ENCODE measurements around the gene SORCS2.

The SORCS2 gene

GRCh38 chr4:7236847-7237246 is 44.5 kb downstream of the SORCS2 start:
- TF ChIP-seq MYC (IDR thresholded peaks at IDR 0.05; ENCODE audit: low read depth, low read length) (no peak), MAX (IDR thresholded peaks at IDR 0.05; ENCODE audit: low read depth, low read length) (no peak), CTCF (IDR thresholded peaks at IDR 0.05; ENCODE audit: low read depth, low read length) (no peak), POLR2A (IDR thresholded peaks at IDR 0.05; ENCODE audit: extremely low read depth, insufficient read length) (no peak)
- DNase-seq (ENCODE audit: low read depth) = no peak
- no peak overlapping the region for H3K4me3 ChIP-seq (ENCODE audit: low read depth, low read length)

GRCh38 chr4:7237873-7238272 is 45.5 kb downstream of the SORCS2 start:
- no peak overlapping the region for H3K4me3 ChIP-seq (ENCODE audit: low read depth, low read length)
- TF ChIP-seq POLR2A (IDR thresholded peaks at IDR 0.05; ENCODE audit: extremely low read depth, insufficient read length) (no peak), MAX (IDR thresholded peaks at IDR 0.05; ENCODE audit: low read depth, low read length) (no peak), CTCF (IDR thresholded peaks at IDR 0.05; ENCODE audit: low read depth, low read length) (no peak), MYC (IDR thresholded peaks at IDR 0.05; ENCODE audit: low read depth, low read length) (no peak)
- DNase-seq (ENCODE audit: low read depth) = no peak

DNA sequence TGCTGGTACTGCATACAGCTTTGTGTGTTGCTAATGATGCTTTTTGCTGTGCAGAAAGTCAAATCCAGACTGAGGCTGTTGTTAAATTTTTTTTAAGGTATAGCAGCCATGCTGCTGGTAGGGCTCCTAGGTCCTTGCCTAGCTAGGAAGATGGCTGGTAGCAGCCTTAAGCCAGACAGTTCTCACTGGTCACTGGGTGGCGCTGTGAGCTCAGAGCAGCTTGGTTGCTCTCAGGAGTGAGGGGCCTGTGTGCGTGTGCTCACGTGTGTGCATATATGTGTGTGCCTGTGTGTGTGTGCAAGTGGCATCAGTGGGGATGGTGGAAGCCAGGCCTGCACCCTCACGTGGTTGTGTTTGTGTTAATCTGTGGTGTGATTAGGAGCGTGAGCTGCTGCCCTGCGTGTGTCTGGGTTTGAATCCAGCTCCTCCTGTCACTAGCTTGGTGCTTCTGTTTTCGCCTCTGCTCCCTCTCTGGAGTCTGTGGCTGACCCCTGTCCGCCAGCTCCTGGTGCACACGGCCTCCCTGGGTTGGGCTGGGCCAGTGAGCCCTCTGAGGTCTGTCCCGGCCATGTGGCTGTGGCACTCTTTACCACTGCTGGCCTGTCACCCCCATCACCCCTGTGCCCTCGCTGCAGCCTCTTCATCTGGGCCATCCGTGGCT is 46.1 kb downstream of the SORCS2 start:
- no peak overlapping the region for H3K4me3 ChIP-seq (ENCODE audit: low read depth, low read length)
- TF ChIP-seq POLR2A (IDR thresholded peaks at IDR 0.05; ENCODE audit: extremely low read depth, insufficient read length) (no peak), CTCF (IDR thresholded peaks at IDR 0.05; ENCODE audit: low read depth, low read length) (peak; percentile 47), MYC (IDR thresholded peaks at IDR 0.05; ENCODE audit: low read depth, low read length) (no peak), MAX (IDR thresholded peaks at IDR 0.05; ENCODE audit: low read depth, low read length) (no peak)
- DNase-seq (ENCODE audit: low read depth) = peak; percentile 31

DNA sequence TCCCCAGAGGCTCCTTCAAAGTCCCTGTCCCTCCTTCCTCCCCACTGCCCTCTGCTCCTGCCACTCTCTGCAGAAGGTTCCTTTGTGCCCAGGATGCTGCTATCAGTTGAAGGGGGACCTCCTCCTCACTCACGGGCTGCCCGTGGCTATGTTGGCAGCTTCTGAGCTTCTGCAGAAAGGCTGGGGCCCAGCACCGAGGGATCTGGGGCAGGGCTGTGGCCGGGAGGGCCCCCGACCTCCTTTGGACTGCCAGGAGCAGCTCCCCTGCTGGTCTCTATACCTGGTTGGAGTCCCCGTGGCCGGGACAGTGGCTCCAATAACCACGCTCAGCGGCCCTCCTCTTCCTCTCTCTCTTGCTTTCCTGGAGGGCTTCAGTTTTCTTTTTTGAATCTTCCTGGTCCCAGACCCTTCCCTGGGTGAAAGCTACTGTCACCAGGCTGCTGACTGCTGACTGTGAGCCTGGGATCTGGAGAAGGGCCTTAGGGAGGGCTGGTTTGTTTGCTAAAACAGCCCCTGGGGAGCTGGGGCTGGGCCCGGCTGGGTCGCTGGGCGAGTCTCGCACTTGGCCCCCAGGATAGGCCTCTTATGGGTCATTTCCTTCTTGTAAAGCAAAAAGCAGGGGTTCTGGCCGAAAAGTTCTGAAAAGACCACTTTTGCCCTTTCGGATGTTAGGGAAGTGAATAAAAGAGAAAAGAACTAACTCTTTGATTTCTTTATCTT is 46.9 kb downstream of the SORCS2 start:
- no peak for DNase-seq (ENCODE audit: low read depth)
- no peak overlapping the region for H3K4me3 ChIP-seq (ENCODE audit: low read depth, low read length)
- no peak for TF ChIP-seq MYC (IDR thresholded peaks at IDR 0.05; ENCODE audit: low read depth, low read length)
- TF ChIP-seq CTCF (IDR thresholded peaks at IDR 0.05; ENCODE audit: low read depth, low read length) = no peak
- no peak for TF ChIP-seq POLR2A (IDR thresholded peaks at IDR 0.05; ENCODE audit: extremely low read depth, insufficient read length)

DNA sequence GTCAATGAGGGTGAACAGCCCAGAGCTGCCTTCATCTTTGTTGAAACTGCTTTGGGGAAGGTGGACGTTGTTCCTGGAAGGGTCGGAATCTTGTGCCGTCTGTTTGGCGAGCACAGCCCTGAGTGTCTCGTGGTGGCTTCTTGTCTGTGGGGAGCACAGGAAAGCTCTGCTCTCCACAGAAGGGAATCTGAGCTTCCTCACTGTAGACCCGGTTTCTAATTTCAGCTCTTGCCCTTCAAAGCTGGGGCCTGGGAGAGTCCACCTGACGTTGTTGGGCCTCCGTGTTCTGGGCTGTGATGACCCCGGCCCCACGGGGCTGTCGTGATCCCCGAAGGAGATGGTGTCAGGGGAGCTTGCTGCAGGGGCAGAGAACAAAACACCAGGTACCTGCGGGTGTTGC is 47.5 kb downstream of the SORCS2 start:
- no peak for DNase-seq (ENCODE audit: low read depth)
- H3K4me3 ChIP-seq (ENCODE audit: low read depth, low read length) = no peak overlapping the region

More for the DNA sequence above, 47.5 kb downstream of the SORCS2 start:
- TF ChIP-seq CTCF (IDR thresholded peaks at IDR 0.05; ENCODE audit: low read depth, low read length) (no peak), POLR2A (IDR thresholded peaks at IDR 0.05; ENCODE audit: extremely low read depth, insufficient read length) (no peak), MYC (IDR thresholded peaks at IDR 0.05; ENCODE audit: low read depth, low read length) (no peak), MAX (IDR thresholded peaks at IDR 0.05; ENCODE audit: low read depth, low read length) (no peak)
